ENCODE results near the gene ASB7. TPM values are rescaled to one million over a fixed set of nuclear protein-coding genes. Genes with fewer than 3 reads are reported as not detected.
A peak's percentile ranks its signal among the peaks of the same experiment; 100 is the strongest.

The ASB7 gene
- total RNA-seq: 18.3 and 18.7 TPM in 2 replicates

- peak; percentile 100 for DNase-seq (ENCODE audit: low spot score)
- H3K27ac Mint-ChIP-seq: peak within 1 kb of the TSS; percentile 99
- peaks cover 27% of the 10 kb centered on the region for H3K36me3 Mint-ChIP-seq (ENCODE audit: low read depth)
- peaks cover 47% of the 10 kb centered on the region for H3K4me1 Mint-ChIP-seq (ENCODE audit: low read depth)
- no peak within 1 kb of the TSS for H3K4me3 Mint-ChIP-seq
- no peaks in the 10 kb centered on the region for H3K9me3 Mint-ChIP-seq
- no peaks in the 10 kb centered on the region for H3K27me3 Mint-ChIP-seq (ENCODE audit: insufficient read depth)
- intact Hi-C loops (cut with micrococcal nuclease): loop anchor here (1.0 to 10.0 kb wide), 13 partner anchors 252 to 1351 kb away; partner anchors contain the start of genes LRRC28, LYSMD4, MEF2A and SELENOS
These were observed at the start of gene ASB7, which contains the start of gene LINS1 for GRCh38 chr15:100602064-100602822. Gene ASB7 (plus strand): TSS chr15:100602589. CDS start chr15:100612217, 9,628 bp downstream. Gene LINS1 (minus strand): TSS chr15:100602184. CDS start chr15:100580842, 21,342 bp downstream.

- Mint-ChIP-seq H3K4me1 (ENCODE audit: low read depth) (no peaks in the 10 kb centered on the region), H3K27me3 (ENCODE audit: insufficient read depth) (no peaks in the 10 kb centered on the region), H3K4me3 (no peak overlapping the region), H3K36me3 (ENCODE audit: low read depth) (peaks cover 48% of the 10 kb centered on the region), H3K27ac (no peak overlapping the region), H3K9me3 (no peaks in the 10 kb centered on the region)
- no peak for DNase-seq (ENCODE audit: low spot score)
- intact Hi-C loops (cut with micrococcal nuclease): no loop called here
These were observed 48.9 kb upstream of the ASB7 start for GRCh38 chr15:100553468-100553867.

GRCh38 chr15:100558771-100559254 lies 43.6 kb upstream of the ASB7 start:
- no peak overlapping the region for H3K27ac Mint-ChIP-seq
- no peak for DNase-seq (ENCODE audit: low spot score)
- H3K4me1 Mint-ChIP-seq (ENCODE audit: low read depth): peaks cover 7% of the 10 kb centered on the region
- intact Hi-C loops (cut with micrococcal nuclease): no loop called here
- peaks cover 50% of the 10 kb centered on the region for H3K36me3 Mint-ChIP-seq (ENCODE audit: low read depth)
- H3K9me3 Mint-ChIP-seq: no peaks in the 10 kb centered on the region
- no peaks in the 10 kb centered on the region for H3K27me3 Mint-ChIP-seq (ENCODE audit: insufficient read depth)
- H3K4me3 Mint-ChIP-seq: no peak overlapping the region

DNA sequence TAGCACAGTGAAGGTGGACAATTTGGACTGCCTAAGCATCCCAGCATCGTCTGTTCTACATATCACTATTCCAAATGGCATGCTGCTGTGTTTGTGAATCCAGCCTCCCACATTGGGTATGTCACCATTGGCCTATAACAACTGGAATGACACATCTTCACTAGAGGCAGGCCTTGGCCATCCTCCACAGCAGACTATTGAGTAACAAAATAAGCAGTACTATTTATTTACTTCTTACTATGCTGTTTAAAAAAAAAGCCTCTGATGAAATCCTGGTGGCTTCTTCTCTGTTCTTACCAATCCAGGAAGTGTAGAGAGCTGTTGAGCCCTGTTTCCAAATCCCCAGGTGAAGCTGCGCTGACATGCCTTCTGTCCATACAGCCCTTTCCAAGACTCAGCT lies 43.1 kb upstream of the ASB7 start:
- Mint-ChIP-seq H3K4me3 (no peak overlapping the region), H3K27ac (no peak overlapping the region), H3K36me3 (ENCODE audit: low read depth) (peaks cover 49% of the 10 kb centered on the region), H3K27me3 (ENCODE audit: insufficient read depth) (no peaks in the 10 kb centered on the region), H3K9me3 (no peaks in the 10 kb centered on the region), H3K4me1 (ENCODE audit: low read depth) (peaks cover 7% of the 10 kb centered on the region)
- intact Hi-C loops (cut with micrococcal nuclease): no loop called here
- DNase-seq (ENCODE audit: low spot score): no peak

DNA sequence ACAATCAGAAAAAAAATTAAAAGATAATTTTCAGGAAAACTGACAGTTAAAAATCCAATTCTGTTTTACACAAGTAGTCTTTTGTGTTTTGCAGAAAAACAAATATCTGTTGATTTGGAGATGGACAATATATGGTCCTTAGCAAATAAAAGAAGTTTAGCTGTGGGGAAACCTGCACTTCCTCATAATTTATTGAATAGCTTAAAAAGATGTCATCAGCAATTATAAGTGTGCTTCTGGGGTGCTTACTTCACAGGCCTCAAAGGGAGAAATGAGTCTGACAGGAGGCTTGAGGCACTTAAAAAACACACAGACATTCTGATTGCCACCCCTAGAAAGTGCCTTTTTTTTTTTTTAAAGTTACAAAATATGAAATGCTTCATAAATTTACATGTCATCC lies 42.1 kb upstream of the ASB7 start:
- DNase-seq (ENCODE audit: low spot score): no peak
- intact Hi-C loops (cut with micrococcal nuclease): no loop called here
- H3K27ac Mint-ChIP-seq: no peak overlapping the region
- no peaks in the 10 kb centered on the region for H3K27me3 Mint-ChIP-seq (ENCODE audit: insufficient read depth)
- peaks cover 7% of the 10 kb centered on the region for H3K4me1 Mint-ChIP-seq (ENCODE audit: low read depth)
- no peak overlapping the region for H3K4me3 Mint-ChIP-seq
- H3K9me3 Mint-ChIP-seq: no peaks in the 10 kb centered on the region
- peaks cover 49% of the 10 kb centered on the region for H3K36me3 Mint-ChIP-seq (ENCODE audit: low read depth)

- peaks cover 51% of the 10 kb centered on the region for H3K36me3 Mint-ChIP-seq (ENCODE audit: low read depth)
- intact Hi-C loops (cut with micrococcal nuclease): no loop called here
These were observed 36.8 kb upstream of the ASB7 start for GRCh38 chr15:100565591-100565990.

GRCh38 chr15:100566850-100567628 lies 35.4 kb upstream of the ASB7 start:
- DNase-seq (ENCODE audit: low spot score): no peak
- Mint-ChIP-seq H3K9me3 (no peaks in the 10 kb centered on the region), H3K27me3 (ENCODE audit: insufficient read depth) (no peaks in the 10 kb centered on the region), H3K4me1 (ENCODE audit: low read depth) (peaks cover 36% of the 10 kb centered on the region), H3K27ac (no peak overlapping the region), H3K4me3 (no peak overlapping the region), H3K36me3 (ENCODE audit: low read depth) (peaks cover 55% of the 10 kb centered on the region)
- intact Hi-C loops (cut with micrococcal nuclease): no loop called here

More at GRCh38 chr15:100565591-100565990, 36.8 kb upstream of the ASB7 start:
- DNase-seq (ENCODE audit: low spot score): no peak
- no peaks in the 10 kb centered on the region for H3K9me3 Mint-ChIP-seq
- peaks cover 22% of the 10 kb centered on the region for H3K4me1 Mint-ChIP-seq (ENCODE audit: low read depth)
- H3K27ac Mint-ChIP-seq: no peak overlapping the region
- H3K4me3 Mint-ChIP-seq: no peak overlapping the region
- H3K27me3 Mint-ChIP-seq (ENCODE audit: insufficient read depth): no peaks in the 10 kb centered on the region

DNA sequence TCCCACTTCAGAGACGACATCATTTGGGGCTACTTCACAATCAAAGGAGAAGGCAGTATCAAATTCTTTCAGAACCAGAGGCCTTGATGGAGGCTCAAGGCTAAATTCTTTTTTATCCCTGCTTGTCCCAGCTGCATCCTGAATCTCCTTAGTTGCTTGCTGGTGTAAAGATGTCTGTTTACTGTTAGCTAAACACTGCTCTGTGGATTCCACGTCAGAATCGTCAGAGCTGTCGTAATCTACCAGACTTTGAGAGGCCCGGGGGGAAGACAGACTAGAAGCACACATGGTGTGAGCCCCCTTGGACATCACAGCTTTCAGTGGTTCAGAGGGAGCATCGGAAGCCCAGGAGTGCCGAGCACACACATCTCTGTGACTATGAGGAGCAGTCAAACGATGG lies 33.0 kb upstream of the ASB7 start:
- H3K4me1 Mint-ChIP-seq (ENCODE audit: low read depth): peaks cover 44% of the 10 kb centered on the region
- no peak overlapping the region for H3K4me3 Mint-ChIP-seq
- no peak for DNase-seq (ENCODE audit: low spot score)
- peaks cover 48% of the 10 kb centered on the region for H3K36me3 Mint-ChIP-seq (ENCODE audit: low read depth)
- peak overlapping the region; percentile 67 for H3K27ac Mint-ChIP-seq
- intact Hi-C loops (cut with micrococcal nuclease): no loop called here
- H3K9me3 Mint-ChIP-seq: no peaks in the 10 kb centered on the region
- no peaks in the 10 kb centered on the region for H3K27me3 Mint-ChIP-seq (ENCODE audit: insufficient read depth)

- Mint-ChIP-seq H3K4me3 (peak overlapping the region; percentile 74), H3K4me1 (ENCODE audit: low read depth) (peaks cover 52% of the 10 kb centered on the region), H3K27me3 (ENCODE audit: insufficient read depth) (no peaks in the 10 kb centered on the region), H3K9me3 (no peaks in the 10 kb centered on the region), H3K36me3 (ENCODE audit: low read depth) (peaks cover 48% of the 10 kb centered on the region), H3K27ac (peak overlapping the region; percentile 81)
- no peak for DNase-seq (ENCODE audit: low spot score)
- intact Hi-C loops (cut with micrococcal nuclease): no loop called here
These were observed 32.1 kb upstream of the ASB7 start for GRCh38 chr15:100570275-100570674.

- Mint-ChIP-seq H3K9me3 (no peaks in the 10 kb centered on the region), H3K4me3 (peak overlapping the region; percentile 74), H3K36me3 (ENCODE audit: low read depth) (peaks cover 50% of the 10 kb centered on the region), H3K27ac (peak overlapping the region; percentile 81), H3K27me3 (ENCODE audit: insufficient read depth) (no peaks in the 10 kb centered on the region), H3K4me1 (ENCODE audit: low read depth) (peaks cover 57% of the 10 kb centered on the region)
- DNase-seq (ENCODE audit: low spot score): no peak
- intact Hi-C loops (cut with micrococcal nuclease): no loop called here
These were observed 31.6 kb upstream of the ASB7 start for GRCh38 chr15:100570735-100571313.

DNA sequence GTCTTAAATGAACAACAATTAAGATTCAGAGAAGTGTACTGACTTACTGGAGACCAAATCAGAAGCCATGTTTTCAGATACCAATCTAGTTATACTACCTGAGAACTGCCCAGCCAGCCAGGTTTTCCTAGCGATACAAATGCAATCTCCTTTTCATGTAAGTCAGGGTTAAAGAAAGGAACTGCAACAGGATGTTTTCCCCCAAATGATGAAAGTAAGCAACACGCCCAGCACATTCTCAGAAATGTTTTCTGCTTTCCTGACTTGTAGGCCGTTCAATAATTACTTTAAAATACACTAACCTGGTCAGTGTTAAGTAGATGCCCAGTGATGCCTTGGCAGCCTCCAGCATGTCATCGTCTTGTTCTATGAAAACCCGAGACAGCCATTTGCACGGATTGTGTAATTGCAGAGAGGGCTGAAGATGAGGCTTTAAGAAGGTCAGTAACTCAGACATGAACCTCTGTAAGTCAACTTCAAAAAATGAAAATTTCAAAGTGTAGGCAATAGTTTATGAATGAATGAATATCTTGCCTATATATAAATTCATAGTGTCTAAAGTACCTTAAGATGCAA lies 30.7 kb upstream of the ASB7 start:
- DNase-seq (ENCODE audit: low spot score): no peak
- intact Hi-C loops (cut with micrococcal nuclease): loop anchor here (1.0 to 2.0 kb wide), 3 partner anchors 221 to 643 kb away; no protein-coding TSS in a partner anchor
- Mint-ChIP-seq H3K9me3 (no peaks in the 10 kb centered on the region), H3K4me1 (ENCODE audit: low read depth) (peaks cover 64% of the 10 kb centered on the region), H3K36me3 (ENCODE audit: low read depth) (peaks cover 54% of the 10 kb centered on the region), H3K27me3 (ENCODE audit: insufficient read depth) (no peaks in the 10 kb centered on the region), H3K4me3 (peak overlapping the region; percentile 74), H3K27ac (peak overlapping the region; percentile 81)

- Mint-ChIP-seq H3K9me3 (no peaks in the 10 kb centered on the region), H3K4me3 (peak overlapping the region; percentile 74), H3K4me1 (ENCODE audit: low read depth) (peaks cover 69% of the 10 kb centered on the region), H3K27ac (peak overlapping the region; percentile 81), H3K27me3 (ENCODE audit: insufficient read depth) (no peaks in the 10 kb centered on the region), H3K36me3 (ENCODE audit: low read depth) (peaks cover 61% of the 10 kb centered on the region)
- DNase-seq (ENCODE audit: low spot score): no peak
- intact Hi-C loops (cut with micrococcal nuclease): loop anchor here (1.0 to 2.0 kb wide), 3 partner anchors 222 to 644 kb away; no protein-coding TSS in a partner anchor
These were observed 29.9 kb upstream of the ASB7 start for GRCh38 chr15:100572362-100572983.

Data from activated T-helper 1 cell treated with anti-CD3 and anti-CD28 coated beads, Interleukin-12 subunit alpha, Interleukin-12 subunit beta, Interleukin-2, Interleukin-4 antibody, amounts not matched to agents 30 ng/mL and 10 ng/mL and 1 ng/mL, durations not matched to agents 14 hours and 24 hours and 36 hours (primary cell).